Measurements from ENCODE around the gene LIN7A.

The LIN7A gene

DNA sequence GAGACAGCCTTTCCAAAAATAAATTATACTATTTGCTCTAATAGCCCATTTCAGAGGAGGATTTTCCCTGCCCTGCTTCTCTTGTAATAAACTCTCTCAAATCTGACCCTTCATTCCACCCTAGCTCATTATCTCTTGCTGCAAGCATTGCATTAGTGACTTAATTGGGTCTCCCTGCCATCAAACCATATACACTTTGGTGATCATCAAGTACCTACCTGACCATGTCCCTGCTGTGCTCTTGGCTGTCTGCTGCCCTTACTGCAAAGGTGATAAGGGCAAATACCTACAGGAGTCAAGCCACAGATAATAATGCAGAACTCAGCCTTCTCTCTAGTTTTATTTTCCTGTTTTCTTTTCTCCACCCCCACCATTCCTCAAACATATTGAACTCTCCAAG lies 88.4 kb downstream of the LIN7A start:
- TF ChIP-seq, protein P1, sequence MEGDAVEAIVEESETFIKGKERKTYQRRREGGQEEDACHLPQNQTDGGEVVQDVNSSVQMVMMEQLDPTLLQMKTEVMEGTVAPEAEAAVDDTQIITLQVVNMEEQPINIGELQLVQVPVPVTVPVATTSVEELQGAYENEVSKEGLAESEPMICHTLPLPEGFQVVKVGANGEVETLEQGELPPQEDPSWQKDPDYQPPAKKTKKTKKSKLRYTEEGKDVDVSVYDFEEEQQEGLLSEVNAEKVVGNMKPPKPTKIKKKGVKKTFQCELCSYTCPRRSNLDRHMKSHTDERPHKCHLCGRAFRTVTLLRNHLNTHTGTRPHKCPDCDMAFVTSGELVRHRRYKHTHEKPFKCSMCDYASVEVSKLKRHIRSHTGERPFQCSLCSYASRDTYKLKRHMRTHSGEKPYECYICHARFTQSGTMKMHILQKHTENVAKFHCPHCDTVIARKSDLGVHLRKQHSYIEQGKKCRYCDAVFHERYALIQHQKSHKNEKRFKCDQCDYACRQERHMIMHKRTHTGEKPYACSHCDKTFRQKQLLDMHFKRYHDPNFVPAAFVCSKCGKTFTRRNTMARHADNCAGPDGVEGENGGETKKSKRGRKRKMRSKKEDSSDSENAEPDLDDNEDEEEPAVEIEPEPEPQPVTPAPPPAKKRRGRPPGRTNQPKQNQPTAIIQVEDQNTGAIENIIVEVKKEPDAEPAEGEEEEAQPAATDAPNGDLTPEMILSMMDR (IDR thresholded peaks at IDR 0.05; ENCODE audit: low read depth, low read length) = no peak
- no peaks in the 10 kb centered on the region for H3K9me3 ChIP-seq (ENCODE audit: severe bottlenecking)
- H3K27me3 ChIP-seq (ENCODE audit: insufficient read depth, low read depth, severe bottlenecking) = no peaks in the 10 kb centered on the region
- H3K36me3 ChIP-seq = no peaks in the 10 kb centered on the region; the same call in none of the 2 replicates
- DNase-seq = no peak
- no peak overlapping the region for H3K27ac ChIP-seq
- no peak overlapping the region for H3K4me3 ChIP-seq (ENCODE audit: low read depth, low read length)

DNA sequence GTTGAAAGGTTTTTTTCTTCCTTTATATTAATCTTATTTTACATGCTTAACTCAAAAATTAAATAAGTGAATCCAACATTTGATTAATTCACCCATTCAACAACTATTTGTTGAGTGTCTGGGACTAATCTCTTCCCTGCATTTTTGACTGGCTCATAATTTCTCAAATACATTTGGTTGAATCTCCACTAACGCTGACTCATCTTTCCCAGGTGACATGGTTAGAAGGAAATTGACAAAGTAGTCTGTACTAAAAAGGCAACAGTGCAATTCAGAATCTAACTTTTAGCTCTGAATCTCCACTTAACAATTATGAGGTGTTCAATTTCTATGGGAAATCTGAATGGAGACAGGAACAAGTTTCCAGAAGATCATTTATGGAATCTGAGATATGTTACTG lies 88.9 kb downstream of the LIN7A start:
- no peak overlapping the region for H3K27ac ChIP-seq
- TF ChIP-seq, protein P1 (IDR thresholded peaks at IDR 0.05; ENCODE audit: low read depth, low read length) = no peak
- H3K4me3 ChIP-seq (ENCODE audit: low read depth, low read length) = no peak overlapping the region
- H3K9me3 ChIP-seq (ENCODE audit: severe bottlenecking) = no peaks in the 10 kb centered on the region
- DNase-seq = no peak
- H3K36me3 ChIP-seq = no peaks in the 10 kb centered on the region; the same call in none of the 2 replicates
- no peaks in the 10 kb centered on the region for H3K27me3 ChIP-seq (ENCODE audit: insufficient read depth, low read depth, severe bottlenecking)

GRCh38 chr12:80847575-80847974 lies 90.2 kb downstream of the LIN7A start:
- TF ChIP-seq, protein P1 (IDR thresholded peaks at IDR 0.05; ENCODE audit: low read depth, low read length) = no peak
- Histone ChIP-seq H3K9me3 (ENCODE audit: severe bottlenecking) (no peaks in the 10 kb centered on the region), H3K4me3 (ENCODE audit: low read depth, low read length) (no peak overlapping the region), H3K27me3 (ENCODE audit: insufficient read depth, low read depth, severe bottlenecking) (no peaks in the 10 kb centered on the region), H3K36me3 (no peaks in the 10 kb centered on the region; the same call in none of the 2 replicates), H3K27ac (no peak overlapping the region)
- DNase-seq = no peak

DNA sequence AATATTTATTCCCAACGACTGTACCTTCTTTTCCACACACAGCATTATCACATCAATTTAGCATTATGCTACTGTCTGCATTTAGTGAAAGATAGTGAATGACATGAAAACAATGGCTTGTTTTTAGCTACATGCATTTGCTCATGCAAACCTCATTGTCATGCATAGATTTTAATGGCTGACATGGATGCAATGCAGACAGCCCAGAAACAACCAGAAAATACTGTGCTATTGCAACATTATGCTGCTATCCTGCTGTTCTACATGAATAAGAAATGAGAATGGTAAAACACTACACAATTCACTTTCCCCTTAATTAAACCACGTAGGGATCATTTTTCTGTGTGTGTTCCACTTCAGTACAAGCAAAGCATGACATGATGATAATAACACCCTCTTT lies 90.8 kb downstream of the LIN7A start:
- no peak for DNase-seq
- Histone ChIP-seq H3K27me3 (ENCODE audit: insufficient read depth, low read depth, severe bottlenecking) (no peaks in the 10 kb centered on the region), H3K4me3 (ENCODE audit: low read depth, low read length) (no peak overlapping the region), H3K36me3 (no peaks in the 10 kb centered on the region; the same call in none of the 2 replicates), H3K27ac (no peak overlapping the region), H3K9me3 (ENCODE audit: severe bottlenecking) (no peaks in the 10 kb centered on the region)
- TF ChIP-seq, protein P1 (IDR thresholded peaks at IDR 0.05; ENCODE audit: low read depth, low read length) = no peak

DNA sequence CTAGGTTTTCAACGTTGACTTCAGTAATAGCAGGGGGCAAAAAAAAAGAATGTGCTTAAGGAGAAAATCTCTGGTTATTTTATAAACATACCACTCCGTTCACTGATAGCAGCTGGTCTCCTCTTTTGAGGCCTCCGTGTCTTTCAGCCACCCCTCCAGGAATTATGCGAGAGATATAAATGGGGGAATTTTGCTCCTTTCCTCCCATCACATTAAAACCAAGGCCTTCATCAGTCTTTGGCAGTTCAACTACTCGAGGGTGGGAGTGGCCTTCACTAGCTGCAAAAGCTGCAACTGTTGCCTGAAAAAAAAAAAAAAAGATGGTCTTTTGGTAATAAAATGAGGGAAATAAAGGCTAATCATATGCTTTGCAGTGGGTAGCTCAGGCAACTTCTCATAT lies 92.1 kb downstream of the LIN7A start:
- H3K27ac ChIP-seq = no peak overlapping the region
- H3K36me3 ChIP-seq = no peaks in the 10 kb centered on the region; the same call in none of the 2 replicates
- no peaks in the 10 kb centered on the region for H3K27me3 ChIP-seq (ENCODE audit: insufficient read depth, low read depth, severe bottlenecking)
- no peak overlapping the region for H3K4me3 ChIP-seq (ENCODE audit: low read depth, low read length)
- H3K9me3 ChIP-seq (ENCODE audit: severe bottlenecking) = no peaks in the 10 kb centered on the region
- DNase-seq = no peak
- TF ChIP-seq, protein P1 (IDR thresholded peaks at IDR 0.05; ENCODE audit: low read depth, low read length) = no peak

- Histone ChIP-seq H3K36me3 (no peaks in the 10 kb centered on the region; the same call in none of the 2 replicates), H3K27ac (no peak overlapping the region), H3K4me3 (ENCODE audit: low read depth, low read length) (no peak overlapping the region), H3K9me3 (ENCODE audit: severe bottlenecking) (no peaks in the 10 kb centered on the region), H3K27me3 (ENCODE audit: insufficient read depth, low read depth, severe bottlenecking) (no peaks in the 10 kb centered on the region)
- TF ChIP-seq, protein P1 (IDR thresholded peaks at IDR 0.05; ENCODE audit: low read depth, low read length) = no peak
- DNase-seq = no peak
These were observed 93.8 kb downstream of the LIN7A start for GRCh38 chr12:80843969-80844368.
